Sigmoid colon (tissue), 7 donors: Measurements from ENCODE around the gene RAD51AP1. TPM values are rescaled to one million over a fixed set of nuclear protein-coding genes. Genes with fewer than 3 reads are reported as not detected.

Source experiments
- DNase-seq: peaks from one replicate; pipeline ENCODE4 v3.0.0-alpha.2; 2019
- H3K27ac ChIP-seq, 4 donors: fragments of 200-600 bp; sonication (generic); one replicate each; pipeline ENCODE4 v1.5.1; 2016 to 2019; ENCODE audit warnings: mild to moderate bottlenecking in 1 of 4
- H3K27me3 ChIP-seq, 3 donors: fragments of 200-600 bp; sonication (generic); one replicate each; pipeline ENCODE4 v1.5.1; 2019; ENCODE audit warnings: mild to moderate bottlenecking in 1 of 3
- H3K36me3 ChIP-seq, 4 donors: fragments of 200-600 bp; sonication (generic); one replicate each; pipeline ENCODE4 v1.5.1; 2016 to 2019
- H3K4me1 ChIP-seq, 4 donors: fragments of 200-600 bp; sonication (generic); one replicate each; pipeline ENCODE4 v1.5.1; 2017 to 2019
- H3K4me3 ChIP-seq, 4 donors: fragments of 200-600 bp; sonication (generic); one replicate each; pipeline ENCODE4 v1.5.1; 2017 to 2019; ENCODE audit warnings: mild to moderate bottlenecking in 2 of 4, moderate library complexity in 1 of 4
- H3K9me3 ChIP-seq, 4 donors: fragments of 200-600 bp in 3 of 4; sonication (generic) in 3 of 4; one replicate each; pipeline versions ENCODE4 v1.5.1 to v1.6.1; 2013 to 2019
- EP300 ChIP-seq, 4 donors: sonication (generic); formaldehyde crosslinking; IDR thresholded peaks; one replicate each; pipeline ENCODE4 v1.6.1; 2017; ENCODE audit warnings: antibody characterized with exemption in 4 of 4
- POLR2A ChIP-seq, 2 donors: fragments of 450-650 bp; IDR thresholded peaks; one replicate each; pipeline ENCODE4 v1.6.1; 2016; ENCODE audit warnings: antibody characterized with exemption in 2 of 2, mild to moderate bottlenecking in 2 of 2, moderate library complexity in 2 of 2
- POLR2AphosphoS5 ChIP-seq, 4 donors: sonication (generic); formaldehyde crosslinking; IDR thresholded peaks; one replicate each; pipeline ENCODE4 v1.6.1; 2017; ENCODE audit warnings: antibody characterized with exemption in 4 of 4
- WGBS, 2 donors: extraction: QIAGEN DNeasy Blood & Tissue Kit; methylation state at CpG; one replicate each; pipeline ENCODE4 v1.1.7; 2013; 5-methylcytosine and 5-hydroxymethylcytosine counted together
- intact Hi-C: fragments of 100-400 bp; cut with DNase I; formaldehyde crosslinking; loops from one replicate; pipeline ENCODE4 v1.15.1; 2023
- polyA plus RNA-seq, 3 donors: library from polyadenylated mRNA; stranded (reverse); fragments of 200-250 nt; gene quantifications; one replicate each; pipeline ENCODE4 v1.2.3, GENCODE V29; 2013
- total RNA-seq, 4 donors: library from RNA; depleted of rRNA; stranded (reverse); fragments of >200 nt; gene quantifications; one replicate each; pipeline ENCODE4 v1.1.0, GENCODE V29; 2016
- TF ChIP-seq, protein P1 (sequence below), 4 experiments: fragments of 450-650 bp in 3 of 4; fragments of 200-600 bp in 1 of 4; IDR thresholded peaks; one replicate each; pipeline ENCODE4 v1.5.1; 2016 to 2019; ENCODE audit warnings: antibody characterized with exemption in 4 of 4, mild to moderate bottlenecking in 3 of 4, moderate library complexity in 2 of 4
- donor health status: healthy with polysubstance abuse.
- donor health status: Bipolar disorder and iron deficiency.
- donor health status: healthy.

Gene RAD51AP1
- total and polyA plus RNA-seq, 7 donors, result 0.49 to 8.6 (median 2.5) TPM

DNA sequence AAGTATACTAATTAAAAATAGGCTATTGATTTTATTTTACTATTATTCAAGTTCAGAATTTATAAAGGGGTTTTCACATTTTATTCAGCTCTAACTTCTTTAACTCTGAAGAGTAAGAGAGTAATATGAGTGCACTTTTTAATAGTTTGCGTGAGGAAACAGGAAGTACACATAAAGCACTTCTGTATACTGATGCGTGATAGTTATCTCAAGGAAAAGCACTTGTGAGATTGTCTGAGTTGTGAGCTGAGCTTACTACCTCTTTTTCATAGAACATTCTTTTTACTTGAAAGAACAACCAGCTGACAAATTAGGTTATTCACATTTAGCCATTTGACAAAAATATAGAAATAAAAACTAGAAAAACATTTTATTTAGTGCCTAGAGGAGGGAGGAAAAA, 1.9 kb downstream of the RAD51AP1 start:
- H3K4me1 ChIP-seq, result peaks cover 0 to 19% (median 15%) of the 10 kb centered on the region in 4 donors
- TF ChIP-seq, protein P1, sequence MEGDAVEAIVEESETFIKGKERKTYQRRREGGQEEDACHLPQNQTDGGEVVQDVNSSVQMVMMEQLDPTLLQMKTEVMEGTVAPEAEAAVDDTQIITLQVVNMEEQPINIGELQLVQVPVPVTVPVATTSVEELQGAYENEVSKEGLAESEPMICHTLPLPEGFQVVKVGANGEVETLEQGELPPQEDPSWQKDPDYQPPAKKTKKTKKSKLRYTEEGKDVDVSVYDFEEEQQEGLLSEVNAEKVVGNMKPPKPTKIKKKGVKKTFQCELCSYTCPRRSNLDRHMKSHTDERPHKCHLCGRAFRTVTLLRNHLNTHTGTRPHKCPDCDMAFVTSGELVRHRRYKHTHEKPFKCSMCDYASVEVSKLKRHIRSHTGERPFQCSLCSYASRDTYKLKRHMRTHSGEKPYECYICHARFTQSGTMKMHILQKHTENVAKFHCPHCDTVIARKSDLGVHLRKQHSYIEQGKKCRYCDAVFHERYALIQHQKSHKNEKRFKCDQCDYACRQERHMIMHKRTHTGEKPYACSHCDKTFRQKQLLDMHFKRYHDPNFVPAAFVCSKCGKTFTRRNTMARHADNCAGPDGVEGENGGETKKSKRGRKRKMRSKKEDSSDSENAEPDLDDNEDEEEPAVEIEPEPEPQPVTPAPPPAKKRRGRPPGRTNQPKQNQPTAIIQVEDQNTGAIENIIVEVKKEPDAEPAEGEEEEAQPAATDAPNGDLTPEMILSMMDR (IDR thresholded peaks at IDR 0.05), result no peak
- TF ChIP-seq POLR2AphosphoS5 (IDR thresholded peaks at IDR 0.05) (no peak), POLR2A (IDR thresholded peaks at IDR 0.05) (no peak)
- no peak overlapping the region for H3K27ac ChIP-seq
- WGBS, 2 donors, result 45 to 82% methylated on average over 2 of the region's 2 CpGs
- intact Hi-C loops, result no loop called here
- H3K36me3 ChIP-seq, result peaks cover 0 to 3% (median 0%) of the 10 kb centered on the region in 4 donors
- H3K4me3 ChIP-seq, result no peak overlapping the region
- H3K9me3 ChIP-seq, result no peaks in the 10 kb centered on the region
- H3K27me3 ChIP-seq, result no peaks in the 10 kb centered on the region
- no peak for DNase-seq

DNA sequence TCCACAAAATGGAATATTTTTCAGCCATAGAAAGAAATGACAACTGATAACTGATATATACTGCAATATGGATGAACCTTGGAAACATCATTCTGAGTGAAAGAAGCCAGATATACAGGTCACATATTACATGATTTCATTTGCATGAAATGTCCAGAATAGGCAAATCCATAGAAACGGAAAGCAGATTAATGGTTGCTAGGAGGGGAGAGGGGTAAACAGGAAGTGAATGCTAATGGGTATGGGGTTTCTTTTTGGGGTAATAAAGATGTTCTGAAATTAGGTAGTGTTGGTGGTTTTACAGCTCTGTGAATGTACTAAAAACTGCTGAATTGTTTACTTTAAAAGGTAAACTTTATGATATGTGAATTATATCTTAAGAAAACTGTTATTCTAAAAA, 6.5 kb downstream of the RAD51AP1 start:
- Histone ChIP-seq H3K4me1 (no peaks in the 10 kb centered on the region), H3K27me3 (no peaks in the 10 kb centered on the region), H3K36me3 (no peaks in the 10 kb centered on the region), H3K9me3 (no peaks in the 10 kb centered on the region), H3K27ac (no peak overlapping the region), H3K4me3 (no peak overlapping the region)
- intact Hi-C loops, result no loop called here
- TF ChIP-seq EP300 (IDR thresholded peaks at IDR 0.05) (no peak), POLR2A (IDR thresholded peaks at IDR 0.05) (no peak), POLR2AphosphoS5 (IDR thresholded peaks at IDR 0.05) (no peak)
- TF ChIP-seq, protein P1 (IDR thresholded peaks at IDR 0.05), result no peak
- 69 to 75% methylated on average over 1 of the region's 1 CpG for WGBS, 2 donors
- no peak for DNase-seq

DNA sequence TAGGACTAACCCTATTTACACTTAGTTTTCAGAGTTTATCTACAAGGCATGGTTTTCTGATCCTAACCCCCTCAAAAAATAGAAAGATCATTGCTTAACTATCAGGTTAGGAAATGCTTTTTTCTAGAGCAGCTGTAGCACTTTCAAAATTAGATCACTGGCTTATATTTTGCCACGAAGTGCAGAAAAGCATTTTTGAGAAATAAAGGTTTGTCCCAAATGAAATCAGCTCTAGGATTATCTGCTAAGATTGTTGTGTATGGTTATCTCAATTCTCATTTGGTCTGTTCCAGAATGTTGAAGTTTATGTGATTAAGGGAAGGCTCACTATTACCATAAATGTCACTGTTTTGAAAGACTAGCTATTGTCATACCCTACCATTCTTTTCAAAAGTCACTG, 13.5 kb downstream of the RAD51AP1 start:
- Histone ChIP-seq H3K27ac (no peak overlapping the region), H3K4me1 (no peaks in the 10 kb centered on the region), H3K4me3 (no peak overlapping the region), H3K27me3 (no peaks in the 10 kb centered on the region), H3K9me3 (no peaks in the 10 kb centered on the region), H3K36me3 (no peaks in the 10 kb centered on the region)
- DNase-seq, result no peak
- TF ChIP-seq EP300 (IDR thresholded peaks at IDR 0.05) (no peak), POLR2A (IDR thresholded peaks at IDR 0.05) (no peak), POLR2AphosphoS5 (IDR thresholded peaks at IDR 0.05) (no peak)
- TF ChIP-seq, protein P1 (IDR thresholded peaks at IDR 0.05), result no peak
- intact Hi-C loops, result no loop called here
- 95 to 96% methylated on average over 1 of the region's 1 CpG for WGBS, 2 donors

GRCh38 chr12:4553943-4554342, 15.3 kb downstream of the RAD51AP1 start:
- H3K27ac ChIP-seq, result no peak overlapping the region
- H3K36me3 ChIP-seq, result no peaks in the 10 kb centered on the region
- H3K4me3 ChIP-seq, result no peak overlapping the region
- no peaks in the 10 kb centered on the region for H3K9me3 ChIP-seq
- DNase-seq, result no peak
- intact Hi-C loops, result no loop called here
- no peak for TF ChIP-seq POLR2A (IDR thresholded peaks at IDR 0.05)
- no peak for TF ChIP-seq EP300 (IDR thresholded peaks at IDR 0.05)
- WGBS, 2 donors, result 90 to 94% methylated on average over 4 of the region's 4 CpGs
- no peaks in the 10 kb centered on the region for H3K4me1 ChIP-seq
- H3K27me3 ChIP-seq, result no peaks in the 10 kb centered on the region

DNA sequence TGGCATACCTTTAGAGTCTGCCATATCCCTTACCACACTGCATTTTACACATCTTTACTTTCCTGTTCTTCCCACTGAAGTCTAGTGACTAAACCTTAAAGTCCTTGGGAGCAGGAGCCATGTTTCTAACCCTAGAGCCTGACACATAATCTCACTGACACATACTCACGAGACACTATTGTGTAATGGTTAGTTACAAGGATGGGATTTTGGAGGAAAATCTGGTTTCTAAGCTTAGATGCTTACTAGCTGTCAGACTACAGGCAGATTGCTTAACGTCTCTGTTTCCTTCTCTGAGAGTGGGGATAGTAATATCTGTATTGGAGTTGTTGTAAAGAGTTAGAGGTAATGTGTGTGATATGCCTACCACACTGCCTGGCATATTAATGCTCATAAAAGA, 17.1 kb downstream of the RAD51AP1 start:
- 88 to 94% methylated on average over 2 of the region's 2 CpGs for WGBS, 2 donors
- TF ChIP-seq, protein P1 (IDR thresholded peaks at IDR 0.05), result no peak
- TF ChIP-seq POLR2A (IDR thresholded peaks at IDR 0.05), result no peak
- TF ChIP-seq POLR2AphosphoS5 (IDR thresholded peaks at IDR 0.05), result no peak
- TF ChIP-seq EP300 (IDR thresholded peaks at IDR 0.05), result no peak
- Histone ChIP-seq H3K27me3 (no peaks in the 10 kb centered on the region), H3K4me1 (no peaks in the 10 kb centered on the region), H3K27ac (no peak overlapping the region), H3K36me3 (no peaks in the 10 kb centered on the region), H3K4me3 (no peak overlapping the region), H3K9me3 (no peaks in the 10 kb centered on the region)
- no peak for DNase-seq
- intact Hi-C loops, result no loop called here
